Measurements from ENCODE around the gene EXD1.

DNA sequence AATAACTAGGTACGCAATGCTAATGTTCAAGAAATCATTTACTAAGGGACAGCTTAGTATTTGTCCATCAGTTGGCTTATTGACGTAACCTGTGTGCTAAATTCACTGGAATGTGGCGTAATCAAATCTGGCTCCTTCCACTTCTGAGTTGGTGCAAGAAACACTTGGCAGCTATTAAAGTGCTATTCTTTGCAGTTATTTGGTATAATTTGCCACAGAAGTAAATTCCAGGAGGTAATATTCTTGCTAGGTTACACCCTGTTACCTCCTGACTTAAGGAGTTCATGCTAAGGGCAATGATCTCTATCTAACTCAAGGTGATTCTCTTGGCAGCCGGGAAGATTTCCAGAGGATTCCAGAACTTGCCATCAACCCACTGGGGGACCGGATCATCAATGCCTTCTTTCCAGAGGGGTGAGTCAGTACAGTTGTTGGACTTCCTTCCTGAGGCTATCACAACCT is 26.1 kb upstream of the EXD1 start:
- no peak for TF ChIP-seq POLR2A (IDR thresholded peaks at IDR 0.05)
- TF ChIP-seq, protein P1, sequence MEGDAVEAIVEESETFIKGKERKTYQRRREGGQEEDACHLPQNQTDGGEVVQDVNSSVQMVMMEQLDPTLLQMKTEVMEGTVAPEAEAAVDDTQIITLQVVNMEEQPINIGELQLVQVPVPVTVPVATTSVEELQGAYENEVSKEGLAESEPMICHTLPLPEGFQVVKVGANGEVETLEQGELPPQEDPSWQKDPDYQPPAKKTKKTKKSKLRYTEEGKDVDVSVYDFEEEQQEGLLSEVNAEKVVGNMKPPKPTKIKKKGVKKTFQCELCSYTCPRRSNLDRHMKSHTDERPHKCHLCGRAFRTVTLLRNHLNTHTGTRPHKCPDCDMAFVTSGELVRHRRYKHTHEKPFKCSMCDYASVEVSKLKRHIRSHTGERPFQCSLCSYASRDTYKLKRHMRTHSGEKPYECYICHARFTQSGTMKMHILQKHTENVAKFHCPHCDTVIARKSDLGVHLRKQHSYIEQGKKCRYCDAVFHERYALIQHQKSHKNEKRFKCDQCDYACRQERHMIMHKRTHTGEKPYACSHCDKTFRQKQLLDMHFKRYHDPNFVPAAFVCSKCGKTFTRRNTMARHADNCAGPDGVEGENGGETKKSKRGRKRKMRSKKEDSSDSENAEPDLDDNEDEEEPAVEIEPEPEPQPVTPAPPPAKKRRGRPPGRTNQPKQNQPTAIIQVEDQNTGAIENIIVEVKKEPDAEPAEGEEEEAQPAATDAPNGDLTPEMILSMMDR (IDR thresholded peaks at IDR 0.05 in 4 of 5, conservative IDR thresholded peaks at IDR 0.05 in 1 of 5) = no peak
